NCI-H524 (cell line): Measurements from ENCODE around the gene RUNX1.

Source experiments
- DNase-seq, 2 experiments: peaks; one replicate each; lab custom pipeline; 2025; lab: John Stamatoyannopoulos, UW

The RUNX1 gene

GRCh38 chr21:34790341-34790740 is 258.8 kb downstream of the RUNX1 start:
- no peak for DNase-seq

- no peak for DNase-seq
Observed at GRCh38 chr21:34788879-34789278, 260.2 kb downstream of the RUNX1 start.

- no peak for DNase-seq
Observed at GRCh38 chr21:34783815-34784214, 265.3 kb downstream of the RUNX1 start.

- DNase-seq: peak; percentile 66 to 94
Observed at GRCh38 chr21:34782506-34783360, 266.4 kb downstream of the RUNX1 start.

- no peak for DNase-seq
Observed at GRCh38 chr21:34781526-34781925, 267.6 kb downstream of the RUNX1 start.

- DNase-seq: no peak
Observed at GRCh38 chr21:34779860-34780259, 269.2 kb downstream of the RUNX1 start.

- no peak for DNase-seq
Observed at GRCh38 chr21:34775793-34776192, 273.3 kb downstream of the RUNX1 start.

- no peak for DNase-seq
Observed at GRCh38 chr21:34774750-34775149, 274.4 kb downstream of the RUNX1 start.

- DNase-seq: no peak
Observed at GRCh38 chr21:34771512-34772028, 277.5 kb downstream of the RUNX1 start.

GRCh38 chr21:34770576-34770975 is 278.5 kb downstream of the RUNX1 start:
- DNase-seq: no peak

GRCh38 chr21:34768326-34768725 is 280.8 kb downstream of the RUNX1 start:
- no peak for DNase-seq

- DNase-seq: no peak
Observed at GRCh38 chr21:34766862-34767261, 282.2 kb downstream of the RUNX1 start.

GRCh38 chr21:34765619-34766018 is 283.5 kb downstream of the RUNX1 start:
- no peak for DNase-seq

- DNase-seq: no peak
Observed at GRCh38 chr21:34764715-34765284, 284.3 kb downstream of the RUNX1 start.

- no peak for DNase-seq
Observed at GRCh38 chr21:34762786-34763185, 286.3 kb downstream of the RUNX1 start.

- DNase-seq: no peak
Observed at GRCh38 chr21:34761758-34762330, 287.3 kb downstream of the RUNX1 start.

- no peak for DNase-seq
Observed at GRCh38 chr21:34754690-34755647, 294.1 kb downstream of the RUNX1 start.

GRCh38 chr21:34748862-34749261 is 300.2 kb downstream of the RUNX1 start:
- DNase-seq: no peak

GRCh38 chr21:34745557-34746255 is 303.4 kb downstream of the RUNX1 start:
- peak; percentile 76 to 85 for DNase-seq

GRCh38 chr21:34744801-34745200 is 304.3 kb downstream of the RUNX1 start:
- no peak for DNase-seq

GRCh38 chr21:34743831-34744230 is 305.3 kb downstream of the RUNX1 start:
- no peak for DNase-seq
